SU-DHL-6 (cell line): Measurements from ENCODE around the gene POMP.

Experiments
- H2AFZ ChIP-seq: fragments of 200-600 bp; sonication (generic); 2 replicates; pipeline ENCODE4 v1.6.1; 2014; ENCODE audit warnings: low read depth, mild to moderate bottlenecking, moderate library complexity, mixed read lengths, antibody characterized with exemption, low read length; ENCODE audit not compliant: severe bottlenecking
- H3F3A ChIP-seq: fragments of 200-600 bp; shearing (Covaris generic); 2 replicates; pipeline ENCODE4 v1.6.0; 2016; ENCODE audit warnings: antibody characterized with exemption, mild to moderate bottlenecking; ENCODE audit not compliant: insufficient read depth
- H3K27ac ChIP-seq: fragments of 200-600 bp; sonication (generic); 2 replicates; pipeline ENCODE4 v1.5.1; 2016; ENCODE audit warnings: low read depth, mild to moderate bottlenecking, low read length, moderate library complexity, mixed read lengths
- H3K27me3 ChIP-seq: fragments of 200-600 bp; sonication (generic), shearing (Covaris generic); 2 replicates; pipeline ENCODE4 v1.6.0; 2014; ENCODE audit warnings: mild to moderate bottlenecking, low read length
- H3K36me3 ChIP-seq: fragments of 200-600 bp; sonication (generic); 2 replicates; pipeline ENCODE4 v1.6.1; 2014; ENCODE audit warnings: mild to moderate bottlenecking, low read length, mixed read lengths
- H3K4me2 ChIP-seq: fragments of 300-600, 200-600 bp; shearing (Covaris generic), sonication (generic); 2 replicates; pipeline ENCODE4 v1.6.0; 2014; ENCODE audit warnings: low read length, low read depth, mild to moderate bottlenecking; ENCODE audit not compliant: poor library complexity, severe bottlenecking
- H3K4me3 ChIP-seq: fragments of 200-600 bp; sonication (generic); 2 replicates; pipeline ENCODE4 v1.5.1; 2014; ENCODE audit warnings: antibody characterized with exemption, low read length, mild to moderate bottlenecking, mixed read lengths; ENCODE audit not compliant: insufficient read depth, poor library complexity, severe bottlenecking
- H3K79me2 ChIP-seq: fragments of 200-600 bp; sonication (generic); 2 replicates; pipeline ENCODE4 v1.6.1; 2014; ENCODE audit warnings: mild to moderate bottlenecking, low read length, moderate library complexity; ENCODE audit not compliant: insufficient read depth
- H3K9ac ChIP-seq: fragments of 200-600 bp; sonication (generic); 2 replicates; pipeline ENCODE4 v1.7.0; 2014; ENCODE audit warnings: mild to moderate bottlenecking, low read length
- H3K9me2 ChIP-seq: fragments of 200-600 bp; sonication (generic); replicated peaks from 2 replicates; pipeline ENCODE4 v1.6.1; 2014; ENCODE audit warnings: low read length; ENCODE audit not compliant: insufficient read depth
- H3K9me3 ChIP-seq: fragments of 200-600 bp; sonication (generic); 2 replicates; pipeline ENCODE4 v1.6.1; 2014; ENCODE audit warnings: low read length, mixed read lengths; ENCODE audit not compliant: insufficient read depth
- H4K20me1 ChIP-seq: fragments of 200-600 bp; sonication (generic); 2 replicates; pipeline ENCODE4 v1.6.1; 2014; ENCODE audit warnings: low read depth, mild to moderate bottlenecking, antibody characterized with exemption, low read length, moderate library complexity, mixed read lengths
- CTCF ChIP-seq: fragments of 200-600 bp; sonication (generic); IDR thresholded peaks from one replicate; pipeline ENCODE4 v1.5.1; 2017; ENCODE audit warnings: antibody characterized with exemption, mild to moderate bottlenecking, low read length, moderate library complexity; ENCODE audit not compliant: insufficient read depth, poor library complexity, severe bottlenecking
- EZH2phosphoT487 ChIP-seq: fragments of 200-600 bp; sonication (generic), shearing (Covaris generic); conservative IDR thresholded peaks from 2 replicates; pipeline ENCODE4 v1.6.1; 2018; ENCODE audit warnings: mild to moderate bottlenecking, antibody characterized with exemption, low read length, moderate library complexity, mixed read lengths

POMP gene

GRCh38 chr13:28636677-28637317, 22.1 kb upstream of the POMP start:
- Histone ChIP-seq H3K79me2 (no peaks in the 10 kb centered on the region), H3K27ac (no peak overlapping the region), H3K9me3 (no peaks in the 10 kb centered on the region), H2AFZ (no peak overlapping the region), H3K4me3 (no peak overlapping the region), H3K9me2 (no peaks in the 10 kb centered on the region), H3K36me3 (no peaks in the 10 kb centered on the region), H4K20me1 (no peaks in the 10 kb centered on the region), H3K27me3 (no peaks in the 10 kb centered on the region), H3K4me2 (peak overlapping the region; percentile 51), H3K9ac (no peak overlapping the region), H3F3A (peaks cover 3% of the 10 kb centered on the region; the same call in 1 of the 2 replicates)
- no peak for TF ChIP-seq EZH2phosphoT487
- peak; percentile 76 for TF ChIP-seq CTCF

- H3F3A ChIP-seq, result peaks cover 3% of the 10 kb centered on the region; the same call in 1 of the 2 replicates
- H3K36me3 ChIP-seq, result no peaks in the 10 kb centered on the region
- no peak for TF ChIP-seq CTCF
- no peak for TF ChIP-seq EZH2phosphoT487
- H3K27me3 ChIP-seq, result no peaks in the 10 kb centered on the region
- H3K27ac ChIP-seq, result no peak overlapping the region
- H3K4me3 ChIP-seq, result no peak overlapping the region
- no peaks in the 10 kb centered on the region for H3K9me3 ChIP-seq
- H3K79me2 ChIP-seq, result no peaks in the 10 kb centered on the region
- H2AFZ ChIP-seq, result no peak overlapping the region
- no peak overlapping the region for H3K9ac ChIP-seq
- no peaks in the 10 kb centered on the region for H3K9me2 ChIP-seq
- peak overlapping the region; percentile 51 for H3K4me2 ChIP-seq
- H4K20me1 ChIP-seq, result no peaks in the 10 kb centered on the region
These were observed 21.1 kb upstream of the POMP start for GRCh38 chr13:28637714-28638355.

GRCh38 chr13:28638756-28639155, 20.2 kb upstream of the POMP start:
- H4K20me1 ChIP-seq, result no peaks in the 10 kb centered on the region
- H3K79me2 ChIP-seq, result no peaks in the 10 kb centered on the region

More at GRCh38 chr13:28638756-28639155, 20.2 kb upstream of the POMP start:
- Histone ChIP-seq H2AFZ (no peak overlapping the region), H3K4me3 (no peak overlapping the region), H3K9me2 (no peaks in the 10 kb centered on the region), H3K27me3 (no peaks in the 10 kb centered on the region), H3K36me3 (no peaks in the 10 kb centered on the region), H3K9ac (no peak overlapping the region), H3K4me2 (no peak overlapping the region), H3K9me3 (no peaks in the 10 kb centered on the region), H3F3A (peaks cover 3% of the 10 kb centered on the region; the same call in 1 of the 2 replicates), H3K27ac (no peak overlapping the region)
- no peak for TF ChIP-seq EZH2phosphoT487
- no peak for TF ChIP-seq CTCF
